ENCODE data around the gene PRKAA1. TPM values are rescaled to one million over a fixed set of nuclear protein-coding genes. Genes with fewer than 3 reads are reported as not detected.

Gene PRKAA1
- total and polyA plus RNA-seq, 2 donors (not counting 1 experiment from before 2014, with no cell fraction given) = 39.9 to 107 TPM

- CTCF ChIA-PET = no interaction called here
Observed at GRCh38 chr5:40775846-40776657, 22.1 kb downstream of the PRKAA1 start.

GRCh38 chr5:40775085-40775845 lies 22.9 kb downstream of the PRKAA1 start:
- intact Hi-C loops (cut with micrococcal nuclease) = no loop called here
- CTCF ChIA-PET = no interaction called here
- peaks cover 22% of the 10 kb centered on the region for H3K79me2 ChIP-seq (ENCODE audit: control insufficient read depth, insufficient read depth, low read length)
- no peaks in the 10 kb centered on the region for H3K9me3 ChIP-seq (ENCODE audit: control extremely low read depth in 1 of 3, control insufficient read depth in 2 of 3, insufficient read depth in 1 of 3, low read length in 2 of 3)
- no peak overlapping the region for H2AFZ ChIP-seq (ENCODE audit: insufficient read depth, low read depth, low read length, poor library complexity, severe bottlenecking)
- no peak overlapping the region for H3K4me2 ChIP-seq (replicated peaks; ENCODE audit: low read depth, low read length, poor library complexity, severe bottlenecking)
- DNase-seq (no peak), ATAC-seq (ENCODE audit: low read depth) (no peak)
- H3K27ac Mint-ChIP-seq = no peak overlapping the region
- H3K4me1 Mint-ChIP-seq = peaks cover 4% of the 10 kb centered on the region
- H3K9ac ChIP-seq (ENCODE audit: low read length) = no peak overlapping the region
- H3K4me3 ChIP-seq (ENCODE audit: control extremely low read depth in 1 of 5, extremely low read depth in 1 of 5, insufficient read depth in 1 of 5, low read depth in 2 of 5, low read length in 4 of 5) = no peak overlapping the region
- H3K27ac ChIP-seq (ENCODE audit: low read length in 2 of 2) = no peak overlapping the region
- peaks cover 38% of the 10 kb centered on the region for H4K20me1 ChIP-seq (ENCODE audit: control insufficient read depth, insufficient read depth, low read length, poor library complexity, severe bottlenecking)
- TF ChIP-seq EZH2 (IDR thresholded peaks at IDR 0.05; ENCODE audit: borderline replicate concordance, insufficient read depth, low read depth, low read length, poor library complexity, severe bottlenecking) = no peak
- TF ChIP-seq CTCF (IDR thresholded peaks at IDR 0.05) = no peak
- no peaks in the 10 kb centered on the region for H3K4me1 ChIP-seq (ENCODE audit: control insufficient read depth in 2 of 2, insufficient read depth in 2 of 2, low read length in 2 of 2)
- H3K27me3 ChIP-seq (replicated peaks in 1 of 4; ENCODE audit: control extremely low read depth in 1 of 4, control insufficient read depth in 3 of 4, insufficient read depth in 4 of 4, low read length in 3 of 4) = no peaks in the 10 kb centered on the region
- H3K4me3 Mint-ChIP-seq = no peak overlapping the region
- WGBS (ENCODE audit: insufficient coverage) = no CpG with 5 or more reads among the region's 4 CpGs
- POLR2A ChIA-PET = no interaction called here
- H3K27me3 Mint-ChIP-seq = no peaks in the 10 kb centered on the region
- peaks cover 4 to 52% of the 10 kb centered on the region in 2 experiments for H3K36me3 ChIP-seq (replicated peaks in 1 of 2; ENCODE audit: control extremely low read depth in 1 of 2, control insufficient read depth in 1 of 2, extremely low read depth in 1 of 2, insufficient read depth in 2 of 2, low read length in 1 of 2)
- H3K9me3 Mint-ChIP-seq (ENCODE audit: insufficient read depth) = no peaks in the 10 kb centered on the region

More at GRCh38 chr5:40775846-40776657, 22.1 kb downstream of the PRKAA1 start:
- H3K27ac ChIP-seq (ENCODE audit: low read length in 2 of 2) = no peak overlapping the region
- no peaks in the 10 kb centered on the region for H3K4me1 ChIP-seq (ENCODE audit: control insufficient read depth in 2 of 2, insufficient read depth in 2 of 2, low read length in 2 of 2)
- intact Hi-C loops (cut with micrococcal nuclease) = no loop called here
- no peak overlapping the region for H3K4me2 ChIP-seq (replicated peaks; ENCODE audit: low read depth, low read length, poor library complexity, severe bottlenecking)
- H3K9me3 ChIP-seq (ENCODE audit: control extremely low read depth in 1 of 3, control insufficient read depth in 2 of 3, insufficient read depth in 1 of 3, low read length in 2 of 3) = no peaks in the 10 kb centered on the region
- Mint-ChIP-seq H3K4me3 (no peak overlapping the region), H3K27me3 (no peaks in the 10 kb centered on the region), H3K9me3 (ENCODE audit: insufficient read depth) (no peaks in the 10 kb centered on the region), H3K4me1 (peaks cover 7% of the 10 kb centered on the region), H3K27ac (no peak overlapping the region)
- H3K4me3 ChIP-seq (ENCODE audit: control extremely low read depth in 1 of 5, extremely low read depth in 1 of 5, insufficient read depth in 1 of 5, low read depth in 2 of 5, low read length in 4 of 5) = no peak overlapping the region
- no peak overlapping the region for H3K9ac ChIP-seq (ENCODE audit: low read length)
- H4K20me1 ChIP-seq (ENCODE audit: control insufficient read depth, insufficient read depth, low read length, poor library complexity, severe bottlenecking) = peaks cover 46% of the 10 kb centered on the region
- 93% methylated on average over 6 of the region's 6 CpGs for WGBS (ENCODE audit: insufficient coverage)
- H3K79me2 ChIP-seq (ENCODE audit: control insufficient read depth, insufficient read depth, low read length) = peaks cover 28% of the 10 kb centered on the region
- POLR2A ChIA-PET = no interaction called here
- ATAC-seq (ENCODE audit: low read depth) (no peak), DNase-seq (no peak)
- H2AFZ ChIP-seq (ENCODE audit: insufficient read depth, low read depth, low read length, poor library complexity, severe bottlenecking) = no peak overlapping the region
- no peaks in the 10 kb centered on the region for H3K27me3 ChIP-seq (replicated peaks in 1 of 4; ENCODE audit: control extremely low read depth in 1 of 4, control insufficient read depth in 3 of 4, insufficient read depth in 4 of 4, low read length in 3 of 4)
- no peak for TF ChIP-seq EZH2 (IDR thresholded peaks at IDR 0.05; ENCODE audit: borderline replicate concordance, insufficient read depth, low read depth, low read length, poor library complexity, severe bottlenecking)
- H3K36me3 ChIP-seq (replicated peaks in 1 of 2; ENCODE audit: control extremely low read depth in 1 of 2, control insufficient read depth in 1 of 2, extremely low read depth in 1 of 2, insufficient read depth in 2 of 2, low read length in 1 of 2) = peaks cover 4 to 50% of the 10 kb centered on the region in 2 experiments
